Nephron (organoid): Measurements from ENCODE around the gene CLIC4.
"Not testable (repeated sequence)": the region's sequence is repeated elsewhere in the genome, so short reads cannot be mapped to it uniquely, and the experiment has no call there.

Experiments
- H3K27ac Mint-ChIP-seq, 3 experiments: 2 replicates each; pipeline ENCODE4 v1.8.0; 2020; ENCODE audit warnings: mixed read lengths in 3 of 3, mild to moderate bottlenecking in 2 of 3, moderate library complexity in 1 of 3
- H3K27me3 Mint-ChIP-seq: 2 replicates; pipeline ENCODE4 v1.8.0; 2021; ENCODE audit warnings: low read depth, mild to moderate bottlenecking, moderate library complexity, mixed read lengths
- H3K36me3 Mint-ChIP-seq: 2 replicates; pipeline ENCODE4 v1.8.0; 2020; ENCODE audit warnings: low read depth, mixed read lengths
- H3K4me1 Mint-ChIP-seq: 2 replicates; pipeline ENCODE4 v1.8.0; 2020; ENCODE audit warnings: mixed read lengths
- H3K4me3 Mint-ChIP-seq, 3 experiments: 2 replicates each; pipeline ENCODE4 v1.8.0; 2020; ENCODE audit warnings: mild to moderate bottlenecking in 3 of 3, mixed read lengths in 3 of 3, moderate library complexity in 2 of 3
- H3K9me3 Mint-ChIP-seq: 2 replicates; pipeline ENCODE4 v1.8.0; 2020; ENCODE audit warnings: mixed read lengths
- TF ChIP-seq, protein P1 (sequence below), 3 experiments: fragments of 200-600 bp; sonication (generic); IDR thresholded peaks; one replicate each; pipeline ENCODE4 v1.5.0; 2021; ENCODE audit warnings: antibody characterized with exemption in 3 of 3; ENCODE audit not compliant: unreplicated experiment in 3 of 3

Gene CLIC4

DNA sequence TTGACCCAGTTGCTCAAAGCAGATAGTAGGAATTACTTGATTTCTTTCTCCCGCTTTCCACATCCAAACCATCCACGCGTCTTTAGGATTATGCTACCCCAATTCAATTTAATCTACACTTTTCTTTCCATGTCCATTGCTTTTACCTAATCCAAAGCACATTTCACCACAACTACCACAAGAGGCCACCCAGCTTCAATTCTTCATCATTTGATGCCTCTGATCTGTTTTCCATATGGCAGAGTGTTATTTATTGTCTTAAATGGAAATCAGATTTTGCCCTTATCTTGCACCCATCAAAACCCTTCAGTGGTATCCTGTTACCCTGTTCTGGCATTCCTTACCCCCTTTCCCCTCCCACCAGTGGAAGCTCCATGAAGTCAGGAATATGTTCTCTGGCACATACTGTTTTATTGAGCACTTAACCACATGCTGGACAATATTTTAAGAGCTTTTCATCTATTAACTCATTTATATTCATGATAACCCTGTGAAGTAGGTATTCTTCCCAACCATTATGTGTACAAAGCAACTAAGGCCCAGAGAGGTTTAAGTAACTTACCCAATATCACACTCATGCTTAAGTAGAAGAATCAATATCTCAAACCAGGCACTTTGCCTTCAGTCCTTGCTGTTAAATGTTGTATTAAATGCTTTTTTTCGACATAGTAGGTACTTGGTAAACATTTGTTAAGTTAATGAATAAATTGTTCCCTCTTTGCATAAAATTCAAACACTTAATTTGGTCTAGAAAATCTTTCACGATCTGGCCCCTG is 34.6 kb downstream of the CLIC4 start:
- H3K27ac Mint-ChIP-seq: peak overlapping the region in 1 of 3 experiments; percentile 5
- H3K36me3 Mint-ChIP-seq: peaks cover 17% of the 10 kb centered on the region
- H3K4me3 Mint-ChIP-seq: no peak overlapping the region
- no peaks in the 10 kb centered on the region for H3K9me3 Mint-ChIP-seq
- H3K4me1 Mint-ChIP-seq: peaks cover 22% of the 10 kb centered on the region
- no peaks in the 10 kb centered on the region for H3K27me3 Mint-ChIP-seq
- TF ChIP-seq, protein P1, sequence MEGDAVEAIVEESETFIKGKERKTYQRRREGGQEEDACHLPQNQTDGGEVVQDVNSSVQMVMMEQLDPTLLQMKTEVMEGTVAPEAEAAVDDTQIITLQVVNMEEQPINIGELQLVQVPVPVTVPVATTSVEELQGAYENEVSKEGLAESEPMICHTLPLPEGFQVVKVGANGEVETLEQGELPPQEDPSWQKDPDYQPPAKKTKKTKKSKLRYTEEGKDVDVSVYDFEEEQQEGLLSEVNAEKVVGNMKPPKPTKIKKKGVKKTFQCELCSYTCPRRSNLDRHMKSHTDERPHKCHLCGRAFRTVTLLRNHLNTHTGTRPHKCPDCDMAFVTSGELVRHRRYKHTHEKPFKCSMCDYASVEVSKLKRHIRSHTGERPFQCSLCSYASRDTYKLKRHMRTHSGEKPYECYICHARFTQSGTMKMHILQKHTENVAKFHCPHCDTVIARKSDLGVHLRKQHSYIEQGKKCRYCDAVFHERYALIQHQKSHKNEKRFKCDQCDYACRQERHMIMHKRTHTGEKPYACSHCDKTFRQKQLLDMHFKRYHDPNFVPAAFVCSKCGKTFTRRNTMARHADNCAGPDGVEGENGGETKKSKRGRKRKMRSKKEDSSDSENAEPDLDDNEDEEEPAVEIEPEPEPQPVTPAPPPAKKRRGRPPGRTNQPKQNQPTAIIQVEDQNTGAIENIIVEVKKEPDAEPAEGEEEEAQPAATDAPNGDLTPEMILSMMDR (IDR thresholded peaks at IDR 0.05; ENCODE audit: unreplicated experiment in 3 of 3): no peak

- not testable (repeated sequence) for H3K4me3 Mint-ChIP-seq, H3K27me3 Mint-ChIP-seq, H3K27ac Mint-ChIP-seq, H3K9me3 Mint-ChIP-seq
- Mint-ChIP-seq H3K36me3 (peaks cover 17% of the 10 kb centered on the region), H3K4me1 (peaks cover 18% of the 10 kb centered on the region)
These were observed 35.4 kb downstream of the CLIC4 start for GRCh38 chr1:24780626-24781025.

DNA sequence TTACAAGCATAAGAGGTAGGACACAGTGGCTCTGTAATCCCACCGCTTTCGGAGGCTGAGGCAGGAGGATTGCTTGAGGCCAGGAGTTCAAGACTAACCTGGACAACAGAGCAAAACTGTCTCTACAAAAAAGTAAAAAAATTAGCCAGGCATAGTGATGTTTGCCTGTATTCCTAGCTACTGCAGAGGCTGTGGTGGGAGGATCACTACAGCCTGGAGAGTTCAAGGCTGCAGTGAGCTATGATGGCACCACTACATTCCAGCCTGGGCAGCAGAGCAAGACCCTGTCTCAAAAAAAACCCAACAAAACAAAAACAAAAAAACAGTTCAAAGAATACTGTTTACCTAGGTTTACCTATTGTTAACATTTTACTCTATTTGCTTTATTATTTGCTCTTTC is 37.4 kb downstream of the CLIC4 start:
- Mint-ChIP-seq H3K4me3 (no peak overlapping the region), H3K9me3 (no peaks in the 10 kb centered on the region), H3K27me3 (no peaks in the 10 kb centered on the region), H3K36me3 (peaks cover 22% of the 10 kb centered on the region), H3K4me1 (peaks cover 12% of the 10 kb centered on the region), H3K27ac (no peak overlapping the region)
- TF ChIP-seq, protein P1 (IDR thresholded peaks at IDR 0.05; ENCODE audit: unreplicated experiment in 3 of 3): no peak

GRCh38 chr1:24783713-24784112 is 38.5 kb downstream of the CLIC4 start:
- Mint-ChIP-seq H3K36me3 (peaks cover 29% of the 10 kb centered on the region), H3K4me1 (peaks cover 12% of the 10 kb centered on the region), H3K27ac (peak overlapping the region in 2 of 3 experiments; percentile 71 to 83), H3K27me3 (no peaks in the 10 kb centered on the region), H3K9me3 (no peaks in the 10 kb centered on the region), H3K4me3 (no peak overlapping the region)
- TF ChIP-seq, protein P1 (IDR thresholded peaks at IDR 0.05; ENCODE audit: unreplicated experiment in 3 of 3): no peak

DNA sequence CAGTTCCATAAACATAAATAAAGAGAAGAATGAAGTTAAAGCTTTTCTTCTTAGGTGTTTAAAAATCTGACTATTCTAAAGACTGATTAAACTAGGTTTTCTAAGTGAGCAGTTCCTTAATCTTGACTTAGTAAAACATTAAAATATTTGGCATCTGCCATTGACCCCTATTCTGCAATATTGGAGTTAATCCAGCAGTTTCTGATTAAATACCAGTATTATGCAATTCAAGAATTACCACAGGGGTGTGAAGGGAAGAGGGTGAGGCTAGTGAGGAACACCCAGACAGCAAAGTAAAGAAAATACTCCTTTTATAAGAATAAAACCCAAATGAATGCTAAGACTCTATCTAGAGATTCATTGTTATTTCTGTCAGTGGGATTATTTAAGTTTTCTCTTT is 40.9 kb downstream of the CLIC4 start:
- TF ChIP-seq, protein P1 (IDR thresholded peaks at IDR 0.05; ENCODE audit: unreplicated experiment in 3 of 3): no peak
- peaks cover 18% of the 10 kb centered on the region for H3K36me3 Mint-ChIP-seq
- H3K27me3 Mint-ChIP-seq: no peaks in the 10 kb centered on the region
- H3K4me3 Mint-ChIP-seq: no peak overlapping the region
- no peaks in the 10 kb centered on the region for H3K9me3 Mint-ChIP-seq
- H3K4me1 Mint-ChIP-seq: peaks cover 12% of the 10 kb centered on the region
- peak overlapping the region; percentile 83 to 96 (median 96) for H3K27ac Mint-ChIP-seq

- Mint-ChIP-seq H3K4me3 (no peak overlapping the region), H3K36me3 (peaks cover 11% of the 10 kb centered on the region)
- TF ChIP-seq, protein P1 (IDR thresholded peaks at IDR 0.05; ENCODE audit: unreplicated experiment in 3 of 3): no peak
These were observed 45.2 kb downstream of the CLIC4 start for GRCh38 chr1:24790490-24790889.

More at GRCh38 chr1:24790490-24790889, 45.2 kb downstream of the CLIC4 start:
- H3K4me1 Mint-ChIP-seq: peaks cover 13% of the 10 kb centered on the region
- no peaks in the 10 kb centered on the region for H3K9me3 Mint-ChIP-seq
- no peak overlapping the region for H3K27ac Mint-ChIP-seq
- no peaks in the 10 kb centered on the region for H3K27me3 Mint-ChIP-seq
